Measurements from ENCODE around the gene IARS1. TPM values are rescaled to one million over a fixed set of nuclear protein-coding genes. Genes with fewer than 3 reads are reported as not detected.

Gene IARS1
- polyA plus RNA-seq (2013, experiment 1 of 4) = 129 TPM
- 148 TPM for polyA plus RNA-seq (2013, experiment 2 of 4)
- polyA plus RNA-seq (2013, experiment 3 of 4) = 113 TPM
- 114 TPM for polyA plus RNA-seq (2013, experiment 4 of 4)

DNA sequence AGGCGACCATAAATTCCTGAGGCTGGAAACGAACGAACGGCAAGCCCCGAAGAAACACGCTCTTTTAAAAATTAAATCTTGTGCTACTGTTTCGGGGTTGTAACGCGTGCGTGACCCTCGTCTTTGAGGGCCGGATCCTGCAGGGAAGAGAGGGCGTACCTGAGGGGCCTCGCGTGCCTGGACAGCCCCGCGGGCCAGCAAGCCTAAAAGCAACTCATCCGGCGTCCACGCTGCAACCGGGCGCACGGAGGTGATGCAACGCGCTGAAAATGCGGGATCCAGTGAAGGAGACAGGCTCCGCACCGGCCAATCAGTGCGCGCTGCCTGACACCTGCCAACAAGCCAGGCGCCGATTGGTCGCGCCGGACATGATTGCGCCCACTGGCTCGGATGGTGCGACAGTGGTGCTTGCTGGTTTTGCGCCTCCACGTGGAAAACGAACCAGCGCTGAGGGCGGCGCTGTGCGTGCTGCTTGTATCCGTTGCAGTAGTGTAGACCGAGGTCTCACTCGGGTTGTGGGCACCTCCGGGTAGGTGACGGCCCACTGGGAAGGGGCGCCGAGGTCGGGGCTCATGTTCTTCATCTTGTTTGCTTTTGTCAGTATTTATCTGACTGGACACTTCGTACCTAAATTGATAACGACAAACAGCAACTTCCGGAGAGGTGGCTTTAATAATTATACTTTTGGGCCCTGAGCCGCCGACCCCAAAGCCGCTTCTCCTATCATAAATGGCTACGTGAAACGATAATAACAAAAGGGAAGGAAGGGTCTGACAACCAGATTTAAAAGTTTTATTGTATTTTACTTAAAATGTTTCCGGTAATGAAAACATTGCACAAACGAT lies at the start of gene IARS1:
IARS1 (minus strand) TSS at position 246 of the 845 bp plus-strand sequence. CDS start 4,278 bp downstream, outside the sequence.
- WGBS, 2 experiments = 1 to 2% methylated on average over 61 to 63 of the region's 63 CpGs
- H3K9me3 ChIP-seq (ENCODE audit: control insufficient read depth, low read length) = no peaks in the 10 kb centered on the region
- H3K4me1 ChIP-seq (ENCODE audit: control insufficient read depth, insufficient read depth, low read length) = peaks cover 3% of the 10 kb centered on the region
- H3K27me3 ChIP-seq (ENCODE audit: control insufficient read depth, insufficient read depth, low read length, poor library complexity, severe bottlenecking) = no peaks in the 10 kb centered on the region
- H3K4me3 ChIP-seq (ENCODE audit: insufficient read depth, low read depth, low read length) = peak within 1 kb of the TSS; percentile 79
- peaks cover 18% of the 10 kb centered on the region for H3K36me3 ChIP-seq (ENCODE audit: control insufficient read depth, insufficient read depth, low read length)
- peak within 1 kb of the TSS; percentile 79 for H3K27ac ChIP-seq (ENCODE audit: insufficient read depth, low read depth, low read length, poor library complexity, severe bottlenecking)

DNA sequence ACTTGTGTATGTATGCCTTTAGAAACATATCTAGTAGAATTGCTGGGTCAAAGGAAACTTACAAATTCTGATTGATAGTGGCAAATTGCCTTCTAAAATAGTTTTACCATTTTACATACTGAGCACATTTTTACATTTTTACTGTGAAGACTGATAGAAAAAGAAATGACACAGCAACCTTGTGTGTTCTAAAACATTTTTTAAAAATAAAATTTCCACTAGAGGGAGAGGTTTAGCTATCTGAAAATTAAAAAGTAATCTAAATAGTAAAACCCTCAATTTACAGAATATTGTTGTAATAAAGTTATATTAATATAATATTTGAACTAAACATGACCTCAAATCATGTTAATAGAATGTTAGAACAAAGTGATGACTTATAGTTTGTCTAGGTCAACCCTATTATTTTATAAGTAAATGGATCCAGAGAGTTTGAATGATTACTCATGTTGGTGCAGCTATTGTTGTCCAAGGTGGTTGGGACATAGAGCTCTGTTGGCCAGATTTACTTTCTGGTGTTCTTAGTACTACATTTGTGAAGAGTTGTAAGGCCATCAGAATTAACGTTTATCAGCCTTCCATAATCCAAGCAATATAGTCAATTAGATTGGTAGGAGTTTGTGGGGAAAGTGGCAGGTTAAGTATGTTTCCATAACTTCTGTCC lies 49.5 kb upstream of the IARS1 start:
- H3K4me3 ChIP-seq (ENCODE audit: insufficient read depth, low read depth, low read length) = no peak overlapping the region
- H3K4me1 ChIP-seq (ENCODE audit: control insufficient read depth, insufficient read depth, low read length) = no peaks in the 10 kb centered on the region
- H3K36me3 ChIP-seq (ENCODE audit: control insufficient read depth, insufficient read depth, low read length) = peaks cover 3% of the 10 kb centered on the region
- WGBS, 2 experiments = 86% methylated on average over 1 of the region's 1 CpG; no CpG with 5 or more reads in 1 of the 2 experiments
- H3K27me3 ChIP-seq (ENCODE audit: control insufficient read depth, insufficient read depth, low read length, poor library complexity, severe bottlenecking) = no peaks in the 10 kb centered on the region
- H3K9me3 ChIP-seq (ENCODE audit: control insufficient read depth, low read length) = no peaks in the 10 kb centered on the region
- H3K27ac ChIP-seq (ENCODE audit: insufficient read depth, low read depth, low read length, poor library complexity, severe bottlenecking) = no peak overlapping the region

- Histone ChIP-seq H3K27me3 (ENCODE audit: control insufficient read depth, insufficient read depth, low read length, poor library complexity, severe bottlenecking) (no peaks in the 10 kb centered on the region), H3K27ac (ENCODE audit: insufficient read depth, low read depth, low read length, poor library complexity, severe bottlenecking) (no peak overlapping the region), H3K4me3 (ENCODE audit: insufficient read depth, low read depth, low read length) (no peak overlapping the region), H3K4me1 (ENCODE audit: control insufficient read depth, insufficient read depth, low read length) (no peaks in the 10 kb centered on the region), H3K9me3 (ENCODE audit: control insufficient read depth, low read length) (no peaks in the 10 kb centered on the region), H3K36me3 (ENCODE audit: control insufficient read depth, insufficient read depth, low read length) (peaks cover 3% of the 10 kb centered on the region)
- WGBS, 2 experiments = 97 to 98% methylated on average over 1 of the region's 1 CpG
These were observed 48.1 kb upstream of the IARS1 start for GRCh38 chr9:92341578-92341977.

- Histone ChIP-seq H3K36me3 (ENCODE audit: control insufficient read depth, insufficient read depth, low read length) (no peaks in the 10 kb centered on the region), H3K27ac (ENCODE audit: insufficient read depth, low read depth, low read length, poor library complexity, severe bottlenecking) (no peak overlapping the region), H3K4me3 (ENCODE audit: insufficient read depth, low read depth, low read length) (no peak overlapping the region), H3K9me3 (ENCODE audit: control insufficient read depth, low read length) (no peaks in the 10 kb centered on the region), H3K27me3 (ENCODE audit: control insufficient read depth, insufficient read depth, low read length, poor library complexity, severe bottlenecking) (no peaks in the 10 kb centered on the region), H3K4me1 (ENCODE audit: control insufficient read depth, insufficient read depth, low read length) (no peaks in the 10 kb centered on the region)
- WGBS, 2 experiments = 95 to 98% methylated on average over 2 of the region's 2 CpGs
These were observed 39.8 kb upstream of the IARS1 start for GRCh38 chr9:92333282-92333634.

GRCh38 chr9:92332577-92333281 lies 39.2 kb upstream of the IARS1 start:
- Histone ChIP-seq H3K4me3 (ENCODE audit: insufficient read depth, low read depth, low read length) (no peak overlapping the region), H3K27me3 (ENCODE audit: control insufficient read depth, insufficient read depth, low read length, poor library complexity, severe bottlenecking) (no peaks in the 10 kb centered on the region), H3K4me1 (ENCODE audit: control insufficient read depth, insufficient read depth, low read length) (no peaks in the 10 kb centered on the region), H3K9me3 (ENCODE audit: control insufficient read depth, low read length) (no peaks in the 10 kb centered on the region), H3K36me3 (ENCODE audit: control insufficient read depth, insufficient read depth, low read length) (no peaks in the 10 kb centered on the region), H3K27ac (ENCODE audit: insufficient read depth, low read depth, low read length, poor library complexity, severe bottlenecking) (no peak overlapping the region)
- 91 to 100% methylated on average over 2 of the region's 3 CpGs for whole genome bisulfite sequencing, 2 experiments

DNA sequence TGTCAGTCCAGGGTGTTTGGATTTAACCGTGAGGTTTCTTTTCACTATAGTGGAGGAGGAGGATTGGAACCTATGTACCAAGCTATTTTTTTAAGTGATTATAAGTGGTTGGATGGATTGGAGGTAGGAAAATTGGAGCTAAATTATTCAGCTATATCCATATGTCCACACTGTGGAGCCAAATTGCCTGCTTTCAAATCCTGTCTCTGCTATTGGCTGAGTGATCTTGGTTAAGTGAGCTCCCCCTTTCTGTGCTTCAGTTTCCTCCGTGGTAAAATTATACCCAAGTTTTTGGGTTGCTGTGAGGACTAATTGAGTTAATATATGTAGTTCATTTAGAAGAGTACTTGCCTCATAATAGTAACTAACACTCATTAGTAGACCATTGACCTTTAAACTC lies 34.7 kb upstream of the IARS1 start:
- WGBS, 2 experiments = 94% methylated on average over 1 of the region's 2 CpGs
- no peaks in the 10 kb centered on the region for H3K36me3 ChIP-seq (ENCODE audit: control insufficient read depth, insufficient read depth, low read length)
- H3K4me1 ChIP-seq (ENCODE audit: control insufficient read depth, insufficient read depth, low read length) = peaks cover 4% of the 10 kb centered on the region
- no peaks in the 10 kb centered on the region for H3K9me3 ChIP-seq (ENCODE audit: control insufficient read depth, low read length)
- no peak overlapping the region for H3K4me3 ChIP-seq (ENCODE audit: insufficient read depth, low read depth, low read length)
- no peak overlapping the region for H3K27ac ChIP-seq (ENCODE audit: insufficient read depth, low read depth, low read length, poor library complexity, severe bottlenecking)
- no peaks in the 10 kb centered on the region for H3K27me3 ChIP-seq (ENCODE audit: control insufficient read depth, insufficient read depth, low read length, poor library complexity, severe bottlenecking)

DNA sequence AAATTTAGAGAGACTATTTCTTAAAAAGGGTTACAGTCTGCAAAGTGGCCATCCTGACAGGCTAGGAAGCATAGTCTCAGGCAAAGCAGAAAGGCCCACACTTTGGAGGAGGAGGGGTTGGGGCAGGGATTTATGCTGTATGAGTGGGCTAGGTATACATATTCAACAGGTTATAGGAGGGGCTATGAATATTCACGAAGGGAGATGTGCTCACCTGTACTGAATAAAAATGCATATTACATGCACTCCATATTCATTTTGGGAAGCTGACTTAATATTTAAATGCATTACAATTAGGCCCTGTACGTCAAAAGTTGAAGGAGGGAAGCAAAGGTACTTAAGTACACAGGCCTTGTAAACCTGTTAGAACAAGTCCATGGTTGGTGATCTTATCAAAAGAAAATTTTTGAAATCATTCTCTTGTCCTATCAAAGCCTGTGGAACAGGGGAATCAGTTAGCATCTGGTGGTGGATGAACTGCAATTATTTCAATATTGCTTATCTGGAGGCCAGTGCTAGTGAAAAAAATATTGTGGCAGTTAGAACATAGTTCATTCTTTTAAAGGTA lies 33.9 kb upstream of the IARS1 start:
- Histone ChIP-seq H3K4me1 (ENCODE audit: control insufficient read depth, insufficient read depth, low read length) (peaks cover 4% of the 10 kb centered on the region), H3K27ac (ENCODE audit: insufficient read depth, low read depth, low read length, poor library complexity, severe bottlenecking) (no peak overlapping the region), H3K27me3 (ENCODE audit: control insufficient read depth, insufficient read depth, low read length, poor library complexity, severe bottlenecking) (no peaks in the 10 kb centered on the region), H3K9me3 (ENCODE audit: control insufficient read depth, low read length) (no peaks in the 10 kb centered on the region), H3K36me3 (ENCODE audit: control insufficient read depth, insufficient read depth, low read length) (peaks cover 8% of the 10 kb centered on the region), H3K4me3 (ENCODE audit: insufficient read depth, low read depth, low read length) (no peak overlapping the region)
- 68 to 80% methylated on average over 1 to 2 of the region's 2 CpGs for WGBS, 2 experiments

DNA sequence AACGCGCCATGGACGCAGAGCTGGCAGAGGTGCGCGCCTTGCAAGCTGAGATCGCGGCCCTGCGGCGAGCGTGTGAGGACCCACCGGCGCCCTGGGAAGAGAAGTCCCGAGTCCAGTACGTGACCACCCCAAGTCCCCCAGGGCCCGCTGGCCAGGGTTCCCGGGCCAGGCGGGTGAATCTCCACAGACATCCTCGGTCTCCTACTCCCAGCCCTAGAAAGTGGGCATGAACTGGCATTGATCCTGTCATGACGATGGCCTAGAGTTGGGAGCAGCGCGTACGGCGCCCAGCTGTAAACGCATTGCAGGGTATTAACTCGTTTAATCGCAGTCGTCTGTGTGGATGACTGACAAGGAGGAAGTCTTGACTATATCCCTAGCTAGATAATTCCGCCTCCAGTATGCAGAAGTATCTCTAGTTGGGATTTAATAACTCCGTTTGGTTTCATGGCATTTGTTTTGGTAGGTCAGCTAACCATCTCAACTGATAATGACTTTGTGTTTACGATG lies 32.5 kb upstream of the IARS1 start:
- Histone ChIP-seq H3K36me3 (ENCODE audit: control insufficient read depth, insufficient read depth, low read length) (peaks cover 10% of the 10 kb centered on the region), H3K27me3 (ENCODE audit: control insufficient read depth, insufficient read depth, low read length, poor library complexity, severe bottlenecking) (no peaks in the 10 kb centered on the region), H3K4me3 (ENCODE audit: insufficient read depth, low read depth, low read length) (peak overlapping the region; percentile 72), H3K4me1 (ENCODE audit: control insufficient read depth, insufficient read depth, low read length) (peaks cover 4% of the 10 kb centered on the region), H3K27ac (ENCODE audit: insufficient read depth, low read depth, low read length, poor library complexity, severe bottlenecking) (peak overlapping the region; percentile 93), H3K9me3 (ENCODE audit: control insufficient read depth, low read length) (no peaks in the 10 kb centered on the region)
- 5 to 6% methylated on average over 30 of the region's 30 CpGs for WGBS, 2 experiments

DNA sequence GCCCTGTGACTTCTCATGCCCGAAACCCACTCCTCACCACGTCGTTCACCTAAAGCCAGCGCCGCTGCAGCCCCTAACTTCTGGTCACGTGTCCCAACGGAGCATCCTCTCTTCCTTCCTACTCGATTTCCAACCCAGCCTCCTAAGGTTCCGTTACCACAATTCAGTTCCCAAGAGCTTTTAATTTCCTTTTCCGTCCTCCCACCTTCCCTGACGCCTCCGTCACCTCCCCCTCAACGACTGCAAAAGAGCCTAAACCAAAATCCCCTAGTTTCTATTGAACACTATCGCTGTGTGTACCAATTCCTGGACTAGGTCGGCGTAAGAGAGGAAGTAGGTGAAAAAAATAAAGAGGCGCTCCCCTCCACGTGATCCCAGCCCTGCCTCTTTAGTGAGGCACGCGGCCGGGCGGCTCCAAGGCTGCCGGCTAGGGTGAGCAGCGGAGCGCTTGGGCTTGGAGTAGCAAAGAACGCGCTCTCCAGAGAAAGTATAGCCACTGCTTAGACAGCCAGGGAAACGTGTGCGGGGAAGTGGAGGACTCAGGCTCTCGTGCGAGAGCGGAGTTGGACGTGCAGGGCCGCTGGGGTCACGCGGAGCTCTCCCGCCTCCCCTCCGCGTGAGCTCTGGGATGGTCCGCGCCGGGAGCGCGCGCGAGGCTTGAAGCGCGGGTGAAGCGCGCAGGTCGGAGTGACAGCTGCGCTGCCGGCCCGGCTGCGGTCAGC lies 31.9 kb upstream of the IARS1 start, which contains the start of the genes CENPP and NOL8:
CENPP (plus strand) TSS at position 685 of the 722 bp plus-strand sequence.
NOL8 (minus strand) TSS at position 82 of the 722 bp plus-strand sequence. CDS start 1,189 bp downstream, outside the sequence.
- Histone ChIP-seq H3K4me3 (ENCODE audit: insufficient read depth, low read depth, low read length) (peak within 1 kb of the TSS; percentile 72), H3K9me3 (ENCODE audit: control insufficient read depth, low read length) (no peaks in the 10 kb centered on the region), H3K36me3 (ENCODE audit: control insufficient read depth, insufficient read depth, low read length) (peaks cover 10% of the 10 kb centered on the region), H3K27ac (ENCODE audit: insufficient read depth, low read depth, low read length, poor library complexity, severe bottlenecking) (peak within 1 kb of the TSS; percentile 93), H3K27me3 (ENCODE audit: control insufficient read depth, insufficient read depth, low read length, poor library complexity, severe bottlenecking) (no peaks in the 10 kb centered on the region), H3K4me1 (ENCODE audit: control insufficient read depth, insufficient read depth, low read length) (peaks cover 4% of the 10 kb centered on the region)
- WGBS, 2 experiments = 0% methylated on average over 55 of the region's 55 CpGs
